Cardiac muscle cell (in vitro differentiated cells and primary cell): Measurements from ENCODE around the gene MAP3K10. TPM values are rescaled to one million over a fixed set of nuclear protein-coding genes. Genes with fewer than 3 reads are reported as not detected.

Source experiments
- DNase-seq, 2 donors: peaks; one replicate each; pipeline versions ENCODE4 v3.0.0 to v3.0.0-alpha.2; 2010 to 2017; ENCODE audit warnings: low read depth in 1 of 2, low spot score in 1 of 2
- H3K27ac ChIP-seq: fragments of 200-600 bp; sonication (generic); 2 replicates; pipeline ENCODE4 v1.5.1; 2016
- H3K27me3 ChIP-seq: fragments of 200-600 bp; sonication (generic); 2 replicates; pipeline ENCODE4 v1.6.0; 2016; ENCODE audit warnings: control low read depth
- H3K36me3 ChIP-seq: fragments of 200-600 bp; sonication (generic); 2 replicates; pipeline ENCODE4 v1.5.1; 2016; ENCODE audit warnings: control low read depth
- H3K4me1 ChIP-seq: fragments of 200-600 bp; sonication (generic); 2 replicates; pipeline ENCODE4 v1.8.1; 2017; ENCODE audit warnings: low read depth, mild to moderate bottlenecking, mixed run types
- H3K4me3 ChIP-seq: fragments of 200-600 bp; sonication (generic); 2 replicates; pipeline ENCODE4 v1.5.1; 2016; ENCODE audit warnings: mild to moderate bottlenecking
- H3K9me3 ChIP-seq: fragments of 200-600 bp; sonication (generic); 2 replicates; pipeline ENCODE4 v1.5.1; 2017; ENCODE audit warnings: low read depth, mild to moderate bottlenecking, control low read depth
- CTCF ChIP-seq: IDR thresholded peaks from 2 replicates; pipeline ENCODE4 v1.5.1; 2012; ENCODE audit warnings: low read depth, mild to moderate bottlenecking, low read length
- polyA plus RNA-seq: library from polyadenylated mRNA; unstranded; fragments of >200 nt; fragmentation: Nextera tagmentation; extraction: Ambion mirVana; gene quantifications from 2 replicates; pipeline ENCODE4 v1.2.1, GENCODE V29; 2016
- total RNA-seq: library from RNA; depleted of rRNA; stranded (reverse); fragments of >200 nt; gene quantifications from 2 replicates; pipeline ENCODE4 v1.2.3, GENCODE V29; 2016

The MAP3K10 gene
- total and polyA plus RNA-seq, 2 experiments from 2014 or later: 10.0 to 30.5 TPM

GRCh38 chr19:40234429-40235237 lies 43.4 kb downstream of the MAP3K10 start:
- TF ChIP-seq CTCF: no peak

DNA sequence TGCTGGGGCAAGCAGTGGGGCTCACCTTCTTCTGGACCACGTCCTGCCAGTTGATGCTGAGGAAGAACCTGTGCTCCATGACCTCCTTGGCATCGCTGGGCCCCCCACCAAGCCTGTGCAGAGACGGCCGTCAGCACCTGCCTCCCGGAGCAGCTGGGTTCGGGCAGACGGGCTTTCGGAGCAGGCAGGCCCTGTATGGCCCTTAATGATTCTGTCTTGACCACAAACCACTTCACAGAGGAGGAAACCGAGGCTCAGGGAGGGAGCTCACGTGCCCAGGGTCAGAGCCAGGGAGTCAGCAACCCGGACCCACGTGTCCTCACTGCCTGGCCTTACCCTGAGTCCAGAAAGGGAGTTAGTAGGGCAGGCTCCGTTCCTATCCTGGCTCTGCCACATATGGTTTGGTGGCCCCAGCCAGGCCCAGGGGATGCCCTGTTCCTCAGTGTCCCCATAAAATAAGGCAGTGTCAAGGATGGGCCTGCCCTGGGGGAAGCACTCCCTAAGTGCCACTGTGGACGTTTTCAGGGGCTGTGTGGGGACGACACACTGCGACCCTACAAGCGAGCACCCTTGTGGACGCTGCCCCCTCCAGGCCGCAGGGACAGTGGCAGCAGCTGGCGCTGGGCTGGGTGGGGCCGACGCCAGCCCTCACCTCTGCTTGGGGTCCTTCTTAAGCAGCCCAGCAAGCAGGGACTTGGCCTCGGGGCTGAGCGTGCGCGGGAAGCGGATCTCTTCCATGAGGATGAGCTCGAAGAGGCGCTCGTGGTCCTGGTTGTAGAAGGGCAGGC lies 44.2 kb downstream of the MAP3K10 start:
- TF ChIP-seq CTCF: no peak
- peaks cover 11% of the 10 kb centered on the region for H3K4me1 ChIP-seq
- no peaks in the 10 kb centered on the region for H3K27me3 ChIP-seq
- DNase-seq: no peak
- no peak overlapping the region for H3K4me3 ChIP-seq
- H3K9me3 ChIP-seq: no peaks in the 10 kb centered on the region
- H3K27ac ChIP-seq: no peak overlapping the region
- peaks cover 26% of the 10 kb centered on the region for H3K36me3 ChIP-seq

More at GRCh38 chr19:40234429-40235237, 43.4 kb downstream of the MAP3K10 start:
- no peaks in the 10 kb centered on the region for H3K27me3 ChIP-seq
- peaks cover 11% of the 10 kb centered on the region for H3K4me1 ChIP-seq
- no peak overlapping the region for H3K4me3 ChIP-seq
- H3K36me3 ChIP-seq: peaks cover 19% of the 10 kb centered on the region
- H3K9me3 ChIP-seq: no peaks in the 10 kb centered on the region
- H3K27ac ChIP-seq: no peak overlapping the region
- DNase-seq: no peak

DNA sequence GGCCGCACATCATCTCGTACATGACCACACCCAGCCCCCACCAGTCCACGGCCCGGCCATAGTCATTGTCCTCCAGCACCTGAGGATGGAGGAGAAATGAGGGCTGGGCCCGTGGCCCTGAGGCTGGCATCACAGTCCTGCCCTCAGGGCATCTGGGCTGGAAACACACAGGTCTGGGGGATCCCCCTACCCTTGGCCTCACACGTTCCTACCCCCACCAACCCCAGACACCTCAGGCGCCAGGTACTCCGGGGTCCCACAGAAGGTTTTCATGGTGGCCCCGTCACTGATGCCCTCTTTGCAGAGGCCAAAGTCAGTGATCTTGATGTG lies 44.8 kb downstream of the MAP3K10 start:
- Histone ChIP-seq H3K27ac (no peak overlapping the region), H3K4me1 (peaks cover 11% of the 10 kb centered on the region), H3K36me3 (peaks cover 28% of the 10 kb centered on the region), H3K4me3 (no peak overlapping the region), H3K27me3 (no peaks in the 10 kb centered on the region), H3K9me3 (no peaks in the 10 kb centered on the region)
- TF ChIP-seq CTCF: no peak
- DNase-seq: no peak

- Histone ChIP-seq H3K36me3 (peaks cover 32% of the 10 kb centered on the region), H3K27me3 (no peaks in the 10 kb centered on the region), H3K4me1 (peaks cover 7% of the 10 kb centered on the region), H3K27ac (no peak overlapping the region), H3K9me3 (no peaks in the 10 kb centered on the region), H3K4me3 (no peak overlapping the region)
- no peak for DNase-seq
- TF ChIP-seq CTCF: no peak
These were observed 45.1 kb downstream of the MAP3K10 start for GRCh38 chr19:40236366-40236765.

DNA sequence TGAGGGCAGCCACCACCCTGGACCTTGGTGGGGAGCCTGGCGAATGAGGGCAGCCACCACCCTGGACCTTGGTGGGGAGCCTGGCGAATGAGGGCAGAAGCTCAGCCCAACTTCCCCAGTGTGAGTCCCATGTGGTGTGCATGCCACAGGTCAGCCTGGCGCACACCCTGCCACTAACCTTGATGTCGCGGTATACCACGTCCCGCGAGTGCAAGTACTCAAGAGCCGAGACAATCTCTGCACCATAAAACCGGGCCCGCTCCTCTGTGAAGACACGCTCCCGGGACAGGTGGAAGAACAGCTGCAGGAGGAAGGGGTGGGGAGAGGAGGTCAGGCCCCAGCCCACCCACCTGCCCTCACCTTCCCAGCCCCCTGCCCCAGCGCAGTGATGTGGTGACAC lies 46.6 kb downstream of the MAP3K10 start:
- no peaks in the 10 kb centered on the region for H3K4me1 ChIP-seq
- DNase-seq: no peak
- H3K27me3 ChIP-seq: no peaks in the 10 kb centered on the region
- H3K9me3 ChIP-seq: no peaks in the 10 kb centered on the region
- H3K4me3 ChIP-seq: no peak overlapping the region
- TF ChIP-seq CTCF: no peak
- peaks cover 35% of the 10 kb centered on the region for H3K36me3 ChIP-seq
- no peak overlapping the region for H3K27ac ChIP-seq
